ENCODE data around the gene SLC45A3.
A peak's percentile ranks its signal among the peaks of the same experiment; 100 is the strongest.

Gene SLC45A3

DNA sequence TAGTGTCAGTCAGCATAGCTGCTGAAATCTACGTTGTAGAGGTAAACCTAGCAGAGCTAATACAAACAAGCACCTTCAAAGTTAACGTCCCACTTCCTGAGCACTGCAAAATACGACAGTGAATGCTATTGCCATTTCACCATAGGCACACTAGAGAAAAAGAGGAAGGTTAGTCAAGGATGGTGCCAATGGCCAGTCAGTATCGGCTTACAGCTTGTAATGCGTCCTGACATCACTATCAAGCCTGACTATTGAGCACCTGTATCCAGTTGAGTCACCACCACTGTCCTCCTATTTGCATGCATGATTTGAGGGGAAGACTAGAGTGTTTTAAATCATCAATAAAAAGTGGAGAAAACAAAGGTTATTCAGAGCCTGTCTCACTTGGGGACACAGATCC lies 35.3 kb upstream of the SLC45A3 start:
- no peak overlapping the region for H3K4me3 ChIP-seq (replicated peaks; ENCODE audit: low read depth, low read length)
- DNase-seq (ENCODE audit: low read depth), result no peak
- TF ChIP-seq, protein P1, sequence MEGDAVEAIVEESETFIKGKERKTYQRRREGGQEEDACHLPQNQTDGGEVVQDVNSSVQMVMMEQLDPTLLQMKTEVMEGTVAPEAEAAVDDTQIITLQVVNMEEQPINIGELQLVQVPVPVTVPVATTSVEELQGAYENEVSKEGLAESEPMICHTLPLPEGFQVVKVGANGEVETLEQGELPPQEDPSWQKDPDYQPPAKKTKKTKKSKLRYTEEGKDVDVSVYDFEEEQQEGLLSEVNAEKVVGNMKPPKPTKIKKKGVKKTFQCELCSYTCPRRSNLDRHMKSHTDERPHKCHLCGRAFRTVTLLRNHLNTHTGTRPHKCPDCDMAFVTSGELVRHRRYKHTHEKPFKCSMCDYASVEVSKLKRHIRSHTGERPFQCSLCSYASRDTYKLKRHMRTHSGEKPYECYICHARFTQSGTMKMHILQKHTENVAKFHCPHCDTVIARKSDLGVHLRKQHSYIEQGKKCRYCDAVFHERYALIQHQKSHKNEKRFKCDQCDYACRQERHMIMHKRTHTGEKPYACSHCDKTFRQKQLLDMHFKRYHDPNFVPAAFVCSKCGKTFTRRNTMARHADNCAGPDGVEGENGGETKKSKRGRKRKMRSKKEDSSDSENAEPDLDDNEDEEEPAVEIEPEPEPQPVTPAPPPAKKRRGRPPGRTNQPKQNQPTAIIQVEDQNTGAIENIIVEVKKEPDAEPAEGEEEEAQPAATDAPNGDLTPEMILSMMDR (IDR thresholded peaks at IDR 0.05; ENCODE audit: low read length, missing control alignments), result no peak

DNA sequence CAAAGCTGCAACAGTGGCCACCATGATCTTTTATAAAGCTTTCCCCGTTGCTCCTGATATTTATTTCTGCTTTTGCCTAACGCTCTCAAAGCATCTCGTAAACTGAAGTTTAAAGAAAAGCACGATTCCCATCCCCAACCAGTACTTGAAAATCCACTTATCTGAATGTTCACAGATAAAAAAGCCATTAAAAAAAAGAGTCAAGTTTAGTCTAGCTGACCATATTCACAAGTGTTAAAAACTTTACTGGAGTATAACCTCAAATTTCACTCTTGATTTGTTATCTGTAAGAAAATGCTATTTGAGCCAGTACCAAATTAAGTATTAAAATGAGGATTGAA lies 34.6 kb upstream of the SLC45A3 start:
- TF ChIP-seq, protein P1 (IDR thresholded peaks at IDR 0.05; ENCODE audit: low read length, missing control alignments), result no peak
- no peak overlapping the region for H3K4me3 ChIP-seq (replicated peaks; ENCODE audit: low read depth, low read length)
- DNase-seq (ENCODE audit: low read depth), result no peak

- DNase-seq (ENCODE audit: low read depth), result peak; percentile 32
- H3K4me3 ChIP-seq (replicated peaks; ENCODE audit: low read depth, low read length), result no peak overlapping the region
- TF ChIP-seq, protein P1 (IDR thresholded peaks at IDR 0.05; ENCODE audit: low read length, missing control alignments), result no peak
These were observed 34.0 kb upstream of the SLC45A3 start for GRCh38 chr1:205714190-205714905.

GRCh38 chr1:205711105-205712048 lies 31.1 kb upstream of the SLC45A3 start:
- no peak overlapping the region for H3K4me3 ChIP-seq (replicated peaks; ENCODE audit: low read depth, low read length)
- TF ChIP-seq, protein P1 (IDR thresholded peaks at IDR 0.05; ENCODE audit: low read length, missing control alignments), result peak; percentile 94
- peak; percentile 90 for DNase-seq (ENCODE audit: low read depth)

GRCh38 chr1:205710201-205711062 lies 30.1 kb upstream of the SLC45A3 start:
- TF ChIP-seq, protein P1 (IDR thresholded peaks at IDR 0.05; ENCODE audit: low read length, missing control alignments), result no peak
- no peak for DNase-seq (ENCODE audit: low read depth)
- H3K4me3 ChIP-seq (replicated peaks; ENCODE audit: low read depth, low read length), result no peak overlapping the region

DNA sequence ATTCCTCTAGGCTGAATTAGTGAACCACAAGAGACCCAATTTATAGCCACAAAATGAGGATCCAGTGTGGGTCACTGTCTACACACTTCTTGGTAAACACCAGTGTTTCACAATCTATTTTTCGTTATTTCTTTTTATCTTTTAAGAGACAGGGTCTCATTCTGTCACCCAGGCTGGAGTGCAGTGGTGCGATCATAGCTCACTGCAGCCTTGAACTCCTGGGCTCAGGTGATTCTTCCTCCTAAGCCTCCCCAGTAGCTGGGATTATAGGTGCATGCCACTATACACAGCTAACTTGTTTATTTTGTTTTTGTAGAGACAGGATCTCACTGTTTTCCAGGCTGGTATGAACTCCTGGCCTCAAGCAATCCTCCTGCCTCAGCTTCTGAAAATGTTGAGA lies 29.3 kb upstream of the SLC45A3 start:
- no peak for DNase-seq (ENCODE audit: low read depth)
- no peak overlapping the region for H3K4me3 ChIP-seq (replicated peaks; ENCODE audit: low read depth, low read length)
- TF ChIP-seq, protein P1 (IDR thresholded peaks at IDR 0.05; ENCODE audit: low read length, missing control alignments), result no peak

All from fibroblast of pulmonary artery (primary cell).